Karpas-422 (cell line): ENCODE data around the gene ZNF134. TPM values are rescaled to one million over a fixed set of nuclear protein-coding genes. Genes with fewer than 3 reads are reported as not detected.

Source experiments
- DNase-seq: peaks from one replicate; pipeline ENCODE4 v3.0.0-alpha.2; 2015
- H2AFZ ChIP-seq: fragments of 200-600 bp; sonication (generic); 2 replicates; pipeline ENCODE4 v1.6.1; 2014; ENCODE audit warnings: antibody characterized with exemption, low read length, mixed read lengths
- H3K27ac ChIP-seq: fragments of 200-600 bp; sonication (generic); 2 replicates; pipeline ENCODE4 v1.5.1; 2014; ENCODE audit warnings: mild to moderate bottlenecking, low read length, moderate library complexity
- H3K27me3 ChIP-seq: fragments of 200-600 bp; sonication (generic); 2 replicates; pipeline ENCODE4 v1.6.1; 2014; ENCODE audit warnings: low read length, mixed read lengths
- H3K36me3 ChIP-seq: fragments of 200-600 bp; sonication (generic); 2 replicates; pipeline ENCODE4 v1.6.1; 2014; ENCODE audit warnings: low read length, mixed read lengths; ENCODE audit not compliant: insufficient read depth
- H3K4me1 ChIP-seq: fragments of 200-600 bp; sonication (generic); 2 replicates; pipeline ENCODE4 v1.6.1; 2014; ENCODE audit warnings: mild to moderate bottlenecking, low read length, mixed read lengths
- H3K4me2 ChIP-seq: fragments of 200-600 bp; sonication (generic); 2 replicates; pipeline ENCODE4 v1.6.1; 2014; ENCODE audit warnings: low read length, low read depth, mild to moderate bottlenecking; ENCODE audit not compliant: poor library complexity, severe bottlenecking
- H3K4me3 ChIP-seq: fragments of 200-600 bp; sonication (generic); 2 replicates; pipeline ENCODE4 v1.5.1; 2014; ENCODE audit warnings: mild to moderate bottlenecking, antibody characterized with exemption, low read length, mixed read lengths
- H3K79me2 ChIP-seq: fragments of 200-600 bp; sonication (generic); 2 replicates; pipeline ENCODE4 v1.6.1; 2014; ENCODE audit warnings: mild to moderate bottlenecking, low read length, mixed read lengths
- H3K9ac ChIP-seq: fragments of 200-600 bp; sonication (generic); 2 replicates; pipeline ENCODE4 v1.6.0; 2014; ENCODE audit warnings: low read length
- H3K9me2 ChIP-seq: fragments of 200-600 bp; sonication (generic), shearing (Covaris generic); replicated peaks from 2 replicates; pipeline ENCODE4 v1.6.0; 2014; ENCODE audit warnings: mild to moderate bottlenecking, low read length, moderate library complexity; ENCODE audit not compliant: insufficient read depth
- H3K9me3 ChIP-seq: fragments of 300-700, 200-600 bp; sonication (generic); 2 replicates; pipeline ENCODE4 v1.6.1; 2014; ENCODE audit warnings: low read length, mixed read lengths
- H4K20me1 ChIP-seq: fragments of 200-600 bp; sonication (generic); 2 replicates; pipeline ENCODE4 v1.6.1; 2014; ENCODE audit warnings: mild to moderate bottlenecking, antibody characterized with exemption, low read length, low read depth; ENCODE audit not compliant: insufficient read depth
- total RNA-seq: library from RNA; depleted of rRNA; stranded (reverse); fragments of >200 nt; shearing (Covaris generic); gene quantifications from 2 replicates; pipeline ENCODE4 v1.2.3, GENCODE V29; 2014; ENCODE audit warnings: low replicate concordance; rRNA removed

The ZNF134 gene
- total RNA-seq, result 13.7 and 23.4 TPM in 2 replicates

GRCh38 chr19:57613941-57614743, at the start of gene ZNF134:
ZNF134 (plus strand) TSS chr19:57614242; CDS start chr19:57619469, 5,227 bp downstream.
- Histone ChIP-seq H3K4me2 (peak within 1 kb of the TSS; percentile 76), H3K27ac (no peak within 1 kb of the TSS; the same call in 1 of the 2 replicates), H3K79me2 (peaks cover 51% of the 10 kb centered on the region), H3K4me3 (peak within 1 kb of the TSS; percentile 87), H3K27me3 (no peaks in the 10 kb centered on the region), H3K36me3 (peaks cover 49% of the 10 kb centered on the region), H4K20me1 (no peaks in the 10 kb centered on the region), H3K9ac (peak within 1 kb of the TSS; percentile 79), H2AFZ (peak within 1 kb of the TSS; percentile 78), H3K9me3 (peaks cover 67% of the 10 kb centered on the region), H3K9me2 (no peaks in the 10 kb centered on the region), H3K4me1 (peaks cover 10% of the 10 kb centered on the region)
- peak; percentile 99 for DNase-seq

- H3K9ac ChIP-seq, result no peak overlapping the region
- H3K4me3 ChIP-seq, result no peak overlapping the region
- H3K79me2 ChIP-seq, result no peaks in the 10 kb centered on the region
- H3K27ac ChIP-seq, result no peak overlapping the region
- peaks cover 80% of the 10 kb centered on the region for H3K9me3 ChIP-seq
- no peaks in the 10 kb centered on the region for H3K9me2 ChIP-seq
- H3K4me1 ChIP-seq, result no peaks in the 10 kb centered on the region
- H4K20me1 ChIP-seq, result no peaks in the 10 kb centered on the region
- H3K36me3 ChIP-seq, result peaks cover 6% of the 10 kb centered on the region
- DNase-seq, result peak; percentile 66
- no peak overlapping the region for H3K4me2 ChIP-seq
- H2AFZ ChIP-seq, result no peak overlapping the region
- no peaks in the 10 kb centered on the region for H3K27me3 ChIP-seq
These were observed 47.4 kb upstream of the ZNF134 start for GRCh38 chr19:57566396-57567265.

- H3K79me2 ChIP-seq, result no peaks in the 10 kb centered on the region
- no peaks in the 10 kb centered on the region for H3K9me2 ChIP-seq
- no peak overlapping the region for H3K9ac ChIP-seq
- peaks cover 80% of the 10 kb centered on the region for H3K9me3 ChIP-seq
- H3K27ac ChIP-seq, result no peak overlapping the region
- H3K4me3 ChIP-seq, result no peak overlapping the region
- no peaks in the 10 kb centered on the region for H4K20me1 ChIP-seq
- H3K4me2 ChIP-seq, result no peak overlapping the region
- peaks cover 47% of the 10 kb centered on the region for H3K36me3 ChIP-seq
- no peak overlapping the region for H2AFZ ChIP-seq
- no peaks in the 10 kb centered on the region for H3K27me3 ChIP-seq
- no peak for DNase-seq
- no peaks in the 10 kb centered on the region for H3K4me1 ChIP-seq
These were observed 43.3 kb upstream of the ZNF134 start for GRCh38 chr19:57570707-57571106.

- Histone ChIP-seq H3K9me3 (peaks cover 79% of the 10 kb centered on the region), H3K4me3 (no peak overlapping the region), H3K4me2 (no peak overlapping the region), H3K36me3 (peaks cover 64% of the 10 kb centered on the region), H4K20me1 (no peaks in the 10 kb centered on the region), H3K27me3 (no peaks in the 10 kb centered on the region), H3K9me2 (no peaks in the 10 kb centered on the region), H3K4me1 (peaks cover under 1% of the 10 kb centered on the region), H3K79me2 (peaks cover 16% of the 10 kb centered on the region), H2AFZ (no peak overlapping the region), H3K27ac (no peak overlapping the region), H3K9ac (no peak overlapping the region)
- no peak for DNase-seq
These were observed 41.6 kb upstream of the ZNF134 start for GRCh38 chr19:57572415-57572947.

GRCh38 chr19:57576661-57577060, 37.4 kb upstream of the ZNF134 start:
- peak overlapping the region; percentile 22; the same call in 1 of the 2 replicates for H3K4me3 ChIP-seq
- H3K27me3 ChIP-seq, result no peaks in the 10 kb centered on the region
- H4K20me1 ChIP-seq, result no peaks in the 10 kb centered on the region
- H3K9me2 ChIP-seq, result no peaks in the 10 kb centered on the region
- peaks cover 63% of the 10 kb centered on the region for H3K36me3 ChIP-seq
- H3K9ac ChIP-seq, result no peak overlapping the region
- DNase-seq, result no peak
- peaks cover 28% of the 10 kb centered on the region for H3K79me2 ChIP-seq
- H3K9me3 ChIP-seq, result peaks cover 75% of the 10 kb centered on the region
- H3K4me1 ChIP-seq, result peaks cover 13% of the 10 kb centered on the region
- no peak overlapping the region for H3K4me2 ChIP-seq
- H2AFZ ChIP-seq, result no peak overlapping the region
- H3K27ac ChIP-seq, result no peak overlapping the region

- Histone ChIP-seq H3K4me1 (peaks cover 13% of the 10 kb centered on the region), H2AFZ (peak within 1 kb of the TSS; percentile 87), H3K9me2 (no peaks in the 10 kb centered on the region), H3K4me3 (peak within 1 kb of the TSS; percentile 90), H3K79me2 (peaks cover 28% of the 10 kb centered on the region), H3K27me3 (no peaks in the 10 kb centered on the region), H3K27ac (no peak within 1 kb of the TSS), H3K9me3 (peaks cover 67% of the 10 kb centered on the region), H4K20me1 (no peaks in the 10 kb centered on the region), H3K36me3 (peaks cover 43% of the 10 kb centered on the region), H3K4me2 (peak within 1 kb of the TSS; percentile 75), H3K9ac (peak within 1 kb of the TSS; percentile 85)
- DNase-seq, result peak; percentile 100
These were observed 35.4 kb upstream of the ZNF134 start, which contains the start of gene ZNF416 for GRCh38 chr19:57578487-57579205. ZNF416 (minus strand) TSS chr19:57578911; CDS start chr19:57578704, 207 bp downstream.

GRCh38 chr19:57583104-57583520, 30.9 kb upstream of the ZNF134 start:
- H3K27ac ChIP-seq, result no peak overlapping the region
- no peaks in the 10 kb centered on the region for H4K20me1 ChIP-seq
- no peaks in the 10 kb centered on the region for H3K27me3 ChIP-seq
- H3K9me2 ChIP-seq, result no peaks in the 10 kb centered on the region
- no peak overlapping the region for H2AFZ ChIP-seq
- DNase-seq, result no peak
- no peak overlapping the region for H3K4me3 ChIP-seq
- no peak overlapping the region for H3K9ac ChIP-seq
- no peaks in the 10 kb centered on the region; the same call in 1 of the 2 replicates for H3K36me3 ChIP-seq
- peaks cover 31% of the 10 kb centered on the region for H3K9me3 ChIP-seq
- H3K4me1 ChIP-seq, result peaks cover 7% of the 10 kb centered on the region
- H3K79me2 ChIP-seq, result peaks cover 5% of the 10 kb centered on the region
- no peak overlapping the region for H3K4me2 ChIP-seq
